Natural killer cell (primary cell): ENCODE results near the gene IPO11. TPM values are rescaled to one million over a fixed set of nuclear protein-coding genes. Genes with fewer than 3 reads are reported as not detected.

Experiments
- ATAC-seq, 3 donors: fragments of 150-1000 bp in 2 of 3; fragments of 200-7000 bp in 1 of 3; cut with Tn5 transposase; 1 replicate in 1 of 3; 2 replicates in 2 of 3; pipeline ENCODE4 v1.10.0; 2021; ENCODE audit warnings: mild to moderate bottlenecking in 2 of 3, moderate library complexity in 2 of 3
- DNase-seq, 2 donors: peaks; one replicate each; pipeline versions ENCODE4 v3.0.0 to v3.0.0-alpha.2; 2013 to 2021; ENCODE audit warnings: mixed read lengths in 1 of 2
- H3K27ac ChIP-seq: one replicate; pipeline ENCODE4 v1.5.1; 2013; ENCODE audit warnings: mild to moderate bottlenecking, low read length
- H3K27me3 ChIP-seq: one replicate; pipeline ENCODE4 v1.6.1; 2013; ENCODE audit warnings: low read length; ENCODE audit not compliant: control insufficient read depth, insufficient read depth
- H3K36me3 ChIP-seq: one replicate; pipeline ENCODE4 v1.6.1; 2013; ENCODE audit warnings: low read length; ENCODE audit not compliant: control insufficient read depth, insufficient read depth
- H3K4me1 ChIP-seq: one replicate; pipeline ENCODE4 v1.6.1; 2013; ENCODE audit warnings: low read length; ENCODE audit not compliant: control insufficient read depth, insufficient read depth
- H3K4me3 ChIP-seq: one replicate; pipeline ENCODE4 v1.5.1; 2013; ENCODE audit warnings: low read length
- H3K9me3 ChIP-seq: one replicate; pipeline ENCODE4 v1.6.1; 2013; ENCODE audit warnings: low read length; ENCODE audit not compliant: control insufficient read depth, insufficient read depth
- H3K27ac Mint-ChIP-seq, 2 donors: one replicate each; pipeline ENCODE4 v1.8.0; 2022; ENCODE audit warnings: mild to moderate bottlenecking in 2 of 2, mixed read lengths in 2 of 2, moderate library complexity in 1 of 2
- H3K27me3 Mint-ChIP-seq, 2 donors: one replicate each; pipeline ENCODE4 v1.8.0; 2022; ENCODE audit warnings: low read depth in 2 of 2, mixed read lengths in 2 of 2
- H3K36me3 Mint-ChIP-seq: one replicate; pipeline ENCODE4 v1.8.0; 2022; ENCODE audit warnings: mixed read lengths
- H3K4me1 Mint-ChIP-seq, 2 donors: one replicate each; pipeline ENCODE4 v1.8.0; 2022; ENCODE audit warnings: mixed read lengths in 2 of 2
- H3K4me3 Mint-ChIP-seq: one replicate; pipeline ENCODE4 v1.8.0; 2022; ENCODE audit warnings: mild to moderate bottlenecking, moderate library complexity, mixed read lengths
- H3K9me3 Mint-ChIP-seq, 2 donors: one replicate each; pipeline ENCODE4 v1.8.0; 2022; ENCODE audit warnings: mixed read lengths in 2 of 2
- CTCF ChIP-seq: fragments of 200-600 bp; IDR thresholded peaks from one replicate; pipeline ENCODE4 v1.8.0; 2022; ENCODE audit warnings: antibody characterized with exemption
- WGBS: methylation state at CpG from one replicate; pipeline ENCODE4 v1.1.7; 2013; ENCODE audit warnings: missing lambda C conversion rate; ENCODE audit not compliant: insufficient coverage; 5-methylcytosine and 5-hydroxymethylcytosine counted together
- intact Hi-C: fragments of 100-400 bp; cut with micrococcal nuclease; formaldehyde crosslinking; loops from one replicate; pipeline ENCODE4 v1.14.2; 2022
- total RNA-seq, 4 donors: library from RNA; stranded (reverse); fragments of 120-200 nt in 1 of 4; gene quantifications; one replicate each; pipeline versions ENCODE4 v1.2.3 to v1.2.4, GENCODE V29; 2013 to 2022

Gene IPO11
- total RNA-seq, 3 donors from 2014 or later (not counting 1 experiment from before 2014, with no cell fraction given), result 16.6 to 31.4 (median 30.7) TPM

- WGBS, result 60% methylated on average over 1 of the region's 5 CpGs
- DNase-seq, result no peak
- no peaks in the 10 kb centered on the region for H3K27me3 ChIP-seq
- Mint-ChIP-seq H3K4me3 (peak overlapping the region; percentile 82), H3K36me3 (no peaks in the 10 kb centered on the region), H3K9me3 (no peaks in the 10 kb centered on the region), H3K27ac (peak overlapping the region; percentile 84 to 88), H3K27me3 (no peaks in the 10 kb centered on the region), H3K4me1 (peaks cover 35 to 41% of the 10 kb centered on the region in 2 donors)
- no peak overlapping the region for H3K27ac ChIP-seq
- H3K36me3 ChIP-seq, result no peaks in the 10 kb centered on the region
- no peak for TF ChIP-seq CTCF
- no peaks in the 10 kb centered on the region for H3K4me1 ChIP-seq
- intact Hi-C loops, result loop anchor here (5.0 kb wide), 1 partner anchor 272 kb away; the partner anchor contains the start of gene KIF2A
- H3K4me3 ChIP-seq, result no peak overlapping the region
- H3K9me3 ChIP-seq, result no peaks in the 10 kb centered on the region
- no peak for ATAC-seq
These were observed 167.2 kb downstream of the IPO11 start for GRCh38 chr5:62579761-62580160.

GRCh38 chr5:62581836-62582597 is 169.5 kb downstream of the IPO11 start:
- intact Hi-C loops, result no loop called here
- H3K27me3 ChIP-seq, result no peaks in the 10 kb centered on the region
- H3K4me3 ChIP-seq, result no peak overlapping the region
- peak overlapping the region; percentile 79 for H3K4me3 Mint-ChIP-seq
- peak overlapping the region; percentile 52 for H3K27ac ChIP-seq
- no peaks in the 10 kb centered on the region for H3K9me3 Mint-ChIP-seq
- no peaks in the 10 kb centered on the region for H3K27me3 Mint-ChIP-seq
- DNase-seq (no peak), ATAC-seq (peak; percentile 21 to 36 (median 35))
- WGBS, result 48% methylated on average over 7 of the region's 8 CpGs
- H3K36me3 ChIP-seq, result no peaks in the 10 kb centered on the region
- no peak for TF ChIP-seq CTCF
- H3K9me3 ChIP-seq, result no peaks in the 10 kb centered on the region
- H3K27ac Mint-ChIP-seq, result peak overlapping the region; percentile 84 to 88
- H3K4me1 ChIP-seq, result no peaks in the 10 kb centered on the region
- H3K36me3 Mint-ChIP-seq, result no peaks in the 10 kb centered on the region
- H3K4me1 Mint-ChIP-seq, result peaks cover 40 to 44% of the 10 kb centered on the region in 2 donors

- Mint-ChIP-seq H3K27me3 (no peaks in the 10 kb centered on the region), H3K4me3 (no peak overlapping the region), H3K36me3 (no peaks in the 10 kb centered on the region), H3K4me1 (peaks cover 40 to 42% of the 10 kb centered on the region in 2 donors), H3K27ac (peak overlapping the region; percentile 0 to 23), H3K9me3 (no peaks in the 10 kb centered on the region)
- H3K27me3 ChIP-seq, result no peaks in the 10 kb centered on the region
- intact Hi-C loops, result no loop called here
- no peak for TF ChIP-seq CTCF
- H3K4me1 ChIP-seq, result no peaks in the 10 kb centered on the region
- no peak overlapping the region for H3K4me3 ChIP-seq
- no peak for DNase-seq
- no peak for ATAC-seq
- H3K9me3 ChIP-seq, result no peaks in the 10 kb centered on the region
- no peaks in the 10 kb centered on the region for H3K36me3 ChIP-seq
- WGBS, result 100% methylated on average over 2 of the region's 3 CpGs
- H3K27ac ChIP-seq, result no peak overlapping the region
These were observed 171.8 kb downstream of the IPO11 start for GRCh38 chr5:62584391-62584790.
